ENCODE measurements around the gene IFIT1.
"Not testable (repeated sequence)": the region's sequence is repeated elsewhere in the genome, so short reads cannot be mapped to it uniquely, and the experiment has no call there.

IFIT1 gene

DNA sequence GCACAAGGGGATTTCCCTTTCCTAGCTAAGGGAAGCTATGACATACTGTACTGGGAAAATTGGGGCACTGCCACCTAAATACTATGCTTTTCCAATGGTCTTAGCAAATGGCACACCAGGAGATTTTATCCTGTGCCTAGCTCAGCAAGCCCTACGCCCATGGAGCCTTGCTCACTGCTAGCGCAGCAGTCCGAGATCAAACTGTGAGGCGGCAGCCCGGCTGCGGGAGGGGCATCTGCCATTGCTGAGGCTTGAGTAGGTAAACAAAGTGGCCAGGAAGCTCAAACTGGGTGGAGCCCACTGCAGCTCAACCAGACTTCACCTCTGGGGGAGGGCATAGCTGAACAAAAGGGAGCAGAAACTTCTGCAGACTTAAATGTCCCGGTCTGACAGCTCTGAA lies 52.4 kb downstream of the IFIT1 start:
- not testable (repeated sequence) for H3K27ac ChIP-seq (ENCODE audit: low read depth, low read length); H3K4me1 ChIP-seq (ENCODE audit: control insufficient read depth, insufficient read depth, low read length)

GRCh38 chr10:89450901-89451300 lies 58.5 kb downstream of the IFIT1 start:
- no peaks in the 10 kb centered on the region for H3K9me3 ChIP-seq (ENCODE audit: control insufficient read depth, insufficient read depth, low read length)
- no peak overlapping the region for H3K9ac ChIP-seq (ENCODE audit: low read depth, low read length)
- H3K4me1 ChIP-seq (ENCODE audit: control insufficient read depth, insufficient read depth, low read length) = no peaks in the 10 kb centered on the region
- no peak overlapping the region for H3K27ac ChIP-seq (ENCODE audit: low read depth, low read length)
- H3K4me3 ChIP-seq (ENCODE audit: low read depth, low read length) = no peak overlapping the region
- no peaks in the 10 kb centered on the region for H3K36me3 ChIP-seq (ENCODE audit: control insufficient read depth, insufficient read depth, low read length)
- no peaks in the 10 kb centered on the region for H3K27me3 ChIP-seq (ENCODE audit: control insufficient read depth, insufficient read depth, low read length)

More for the DNA sequence above, 52.4 kb downstream of the IFIT1 start:
- H3K36me3 ChIP-seq (ENCODE audit: control insufficient read depth, insufficient read depth, low read length); H3K9me3 ChIP-seq (ENCODE audit: control insufficient read depth, insufficient read depth, low read length); H3K4me3 ChIP-seq (ENCODE audit: low read depth, low read length); H3K9ac ChIP-seq (ENCODE audit: low read depth, low read length); H3K27me3 ChIP-seq (ENCODE audit: control insufficient read depth, insufficient read depth, low read length): not testable (repeated sequence)

GRCh38 chr10:89452193-89452592 lies 59.8 kb downstream of the IFIT1 start:
- Histone ChIP-seq H3K27ac (ENCODE audit: low read depth, low read length) (no peak overlapping the region), H3K9me3 (ENCODE audit: control insufficient read depth, insufficient read depth, low read length) (no peaks in the 10 kb centered on the region), H3K36me3 (ENCODE audit: control insufficient read depth, insufficient read depth, low read length) (no peaks in the 10 kb centered on the region), H3K9ac (ENCODE audit: low read depth, low read length) (no peak overlapping the region), H3K27me3 (ENCODE audit: control insufficient read depth, insufficient read depth, low read length) (no peaks in the 10 kb centered on the region), H3K4me1 (ENCODE audit: control insufficient read depth, insufficient read depth, low read length) (no peaks in the 10 kb centered on the region), H3K4me3 (ENCODE audit: low read depth, low read length) (no peak overlapping the region)

GRCh38 chr10:89454561-89455347 lies 62.3 kb downstream of the IFIT1 start:
- Histone ChIP-seq H3K27ac (ENCODE audit: low read depth, low read length) (no peak overlapping the region), H3K9me3 (ENCODE audit: control insufficient read depth, insufficient read depth, low read length) (no peaks in the 10 kb centered on the region), H3K27me3 (ENCODE audit: control insufficient read depth, insufficient read depth, low read length) (no peaks in the 10 kb centered on the region), H3K4me1 (ENCODE audit: control insufficient read depth, insufficient read depth, low read length) (no peaks in the 10 kb centered on the region), H3K36me3 (ENCODE audit: control insufficient read depth, insufficient read depth, low read length) (no peaks in the 10 kb centered on the region), H3K9ac (ENCODE audit: low read depth, low read length) (no peak overlapping the region), H3K4me3 (ENCODE audit: low read depth, low read length) (no peak overlapping the region)

Measured in HUES48 (cell line).